K562 treated with DMSO at 1 percent for 4 hours (cell line): ENCODE measurements around the gene LTV1. TPM values are rescaled to one million over a fixed set of nuclear protein-coding genes. Genes with fewer than 3 reads are reported as not detected.

Experiments
- total RNA-seq: library from RNA; unstranded; fragments of 300-600 nt; gene quantifications from 2 replicates; pipeline ENCODE4 v1.2.3, GENCODE V29; 2022; ENCODE audit not compliant: insufficient read depth

Gene LTV1, protein sequence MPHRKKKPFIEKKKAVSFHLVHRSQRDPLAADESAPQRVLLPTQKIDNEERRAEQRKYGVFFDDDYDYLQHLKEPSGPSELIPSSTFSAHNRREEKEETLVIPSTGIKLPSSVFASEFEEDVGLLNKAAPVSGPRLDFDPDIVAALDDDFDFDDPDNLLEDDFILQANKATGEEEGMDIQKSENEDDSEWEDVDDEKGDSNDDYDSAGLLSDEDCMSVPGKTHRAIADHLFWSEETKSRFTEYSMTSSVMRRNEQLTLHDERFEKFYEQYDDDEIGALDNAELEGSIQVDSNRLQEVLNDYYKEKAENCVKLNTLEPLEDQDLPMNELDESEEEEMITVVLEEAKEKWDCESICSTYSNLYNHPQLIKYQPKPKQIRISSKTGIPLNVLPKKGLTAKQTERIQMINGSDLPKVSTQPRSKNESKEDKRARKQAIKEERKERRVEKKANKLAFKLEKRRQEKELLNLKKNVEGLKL
- 15.4 and 22.0 TPM in 2 replicates for total RNA-seq

DNA sequence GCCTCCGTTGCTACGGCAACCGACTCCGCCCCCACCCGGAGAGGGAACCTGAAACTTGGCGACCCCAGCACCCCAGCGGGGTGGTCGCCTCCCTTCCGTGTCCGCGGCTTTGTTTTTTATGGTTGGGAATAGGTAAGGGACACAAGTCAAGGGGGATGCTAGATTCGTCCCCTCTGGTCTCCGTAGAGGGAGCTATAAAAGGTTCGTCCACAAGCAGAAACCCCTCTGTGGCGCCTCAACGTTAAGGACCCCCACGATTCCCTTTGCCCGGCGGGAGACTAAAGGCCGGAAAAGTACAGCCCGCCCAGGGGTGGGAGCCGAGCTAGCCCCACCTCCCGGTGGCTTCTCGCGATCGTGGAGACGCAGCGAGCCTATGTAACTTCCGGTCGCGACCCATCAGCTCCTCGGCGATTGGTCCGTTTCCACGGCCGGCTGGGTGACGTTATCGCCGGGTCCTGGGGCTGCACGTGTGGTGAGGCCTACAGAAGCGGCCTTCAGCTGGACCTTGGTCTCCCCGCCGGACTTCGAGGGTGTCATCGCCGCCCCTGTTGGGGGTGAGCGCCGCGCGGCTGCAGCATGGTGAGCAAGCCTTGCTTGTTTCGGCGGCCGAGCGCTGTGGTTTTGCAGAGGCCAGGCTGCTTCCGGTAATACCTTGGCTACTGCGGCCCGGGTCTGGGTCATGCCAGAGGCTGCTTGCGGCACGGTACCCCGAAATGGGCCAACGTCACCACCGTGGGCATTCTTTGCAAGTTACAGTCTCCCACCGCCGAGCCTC lies at the start of gene LTV1:
Gene LTV1 (plus strand): TSS at position 437 of the 775 bp plus-strand sequence. CDS start 140 bp downstream, at position 577.

DNA sequence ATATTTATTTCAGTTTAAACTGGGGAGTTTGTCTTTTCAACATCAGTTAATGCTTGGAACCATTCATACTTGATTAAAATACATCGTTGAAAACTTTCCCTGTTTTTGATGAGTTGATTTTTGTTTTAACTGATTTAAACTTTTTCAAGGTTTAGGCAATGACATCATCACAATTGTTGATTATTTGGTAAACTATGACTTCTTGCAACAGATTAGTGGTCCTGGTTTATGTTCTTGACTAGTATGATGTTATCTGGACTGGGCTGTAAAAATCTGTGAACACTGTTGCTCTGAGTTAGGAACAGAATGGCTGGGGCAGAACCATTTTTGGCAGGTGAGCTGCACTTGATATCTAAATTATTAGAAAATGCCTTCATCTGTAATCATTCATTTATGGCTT lies 21.1 kb downstream of the LTV1 start, which contains the start of gene ZC2HC1B:
Gene ZC2HC1B (plus strand): TSS at position 241 of the 400 bp plus-strand sequence. CDS start 66 bp downstream, at position 307.

Other genes starting within 250 kb of the LTV1 start
- 8.3 and 11.8 TPM in 2 replicates for gene PHACTR2, start 165.4 kb upstream of the LTV1 start, total RNA-seq
- gene ZC2HC1B, start 21.1 kb downstream of the LTV1 start, total RNA-seq = not detected in 2 replicates
- 16.9 and 34.0 TPM in 2 replicates for gene PLAGL1, start 164.9 kb downstream of the LTV1 start, total RNA-seq